GM04504 (cell line): ENCODE results near the gene MCC.

Experiments used
- DNase-seq: peaks from one replicate; pipeline ENCODE4 v3.0.0-alpha.2; 2012; ENCODE audit warnings: low read depth

Gene MCC

GRCh38 chr5:113364466-113364865 lies 123.8 kb downstream of the MCC start:
- no peak for DNase-seq

DNA sequence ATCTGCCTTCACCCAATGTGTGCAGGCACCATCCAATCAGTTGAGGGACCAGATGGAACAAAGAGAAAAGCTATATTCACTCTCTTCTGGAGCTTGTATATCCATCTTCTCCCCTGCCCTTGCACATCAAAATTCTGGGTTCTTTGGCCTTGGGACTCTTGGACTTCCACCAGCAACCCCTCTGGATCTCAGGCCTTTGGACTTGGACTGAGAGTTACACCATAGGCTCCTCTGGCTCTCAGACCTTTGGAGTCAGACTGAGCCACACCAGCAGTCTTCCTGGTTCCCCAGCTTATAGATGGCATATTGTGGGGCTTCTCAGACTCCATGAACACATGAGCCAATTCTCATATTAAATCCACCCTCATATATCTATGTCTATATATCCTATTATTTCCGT lies 126.6 kb downstream of the MCC start:
- DNase-seq: no peak

DNA sequence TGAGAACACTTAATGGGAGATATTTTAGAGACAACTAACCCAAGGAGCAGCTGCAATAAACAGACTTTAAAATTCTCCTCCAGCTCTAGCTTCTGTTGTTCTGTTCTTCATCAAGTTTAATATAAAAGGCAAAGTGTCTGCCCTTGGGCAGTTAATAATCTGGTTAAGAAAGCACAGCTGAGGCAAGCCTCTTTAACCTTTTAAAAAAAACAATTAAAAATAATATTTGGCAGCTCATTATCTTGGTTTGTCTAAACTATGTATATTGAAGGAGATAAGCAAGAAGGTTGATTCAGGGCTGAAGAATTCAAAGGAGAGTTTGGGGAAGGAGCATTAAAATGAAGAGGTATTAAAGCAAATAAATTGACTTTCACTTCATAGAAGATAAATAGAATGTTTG lies 128.8 kb downstream of the MCC start:
- DNase-seq: no peak

- DNase-seq: no peak
Measured at GRCh38 chr5:113358696-113359095, 129.6 kb downstream of the MCC start.

GRCh38 chr5:113357696-113358476 lies 130.4 kb downstream of the MCC start:
- DNase-seq: no peak

GRCh38 chr5:113356487-113356886 lies 131.8 kb downstream of the MCC start:
- no peak for DNase-seq

DNA sequence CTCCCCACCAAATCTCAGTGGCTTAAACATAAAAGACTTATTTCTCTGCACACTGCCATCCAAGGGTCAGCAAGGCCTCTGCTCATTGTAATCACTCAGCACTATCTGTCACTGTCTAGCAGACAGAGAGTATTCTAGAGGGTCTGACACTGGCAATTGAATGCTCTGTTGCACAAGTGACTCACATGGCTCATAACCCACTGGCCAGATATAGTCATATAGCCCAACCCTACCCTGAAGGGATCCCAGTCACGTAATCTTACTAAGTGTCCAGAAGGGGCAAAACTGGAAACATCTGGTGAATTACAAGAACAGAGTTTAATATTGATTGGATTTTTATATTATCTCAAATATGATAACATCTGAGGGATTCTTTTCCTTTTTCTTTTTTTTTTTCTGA lies 134.2 kb downstream of the MCC start:
- no peak for DNase-seq

DNA sequence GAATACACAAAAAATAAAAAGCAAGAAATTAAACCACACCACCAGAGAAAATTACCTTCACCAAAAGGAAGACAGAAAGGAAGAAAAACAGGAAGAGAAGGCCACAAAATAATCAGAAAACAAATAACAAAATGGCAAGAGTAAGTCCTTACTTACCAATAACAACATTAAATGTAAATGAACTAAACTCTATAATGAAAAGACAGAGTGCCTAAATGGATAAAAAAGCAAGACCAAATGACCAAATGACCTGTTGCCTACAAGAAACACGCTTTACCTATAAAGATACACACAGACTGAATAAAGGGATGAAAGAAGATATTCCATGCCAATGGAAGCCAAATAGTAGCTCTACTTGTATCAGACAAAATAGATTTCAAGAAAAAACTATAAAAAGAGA lies 140.7 kb downstream of the MCC start:
- DNase-seq: no peak

DNA sequence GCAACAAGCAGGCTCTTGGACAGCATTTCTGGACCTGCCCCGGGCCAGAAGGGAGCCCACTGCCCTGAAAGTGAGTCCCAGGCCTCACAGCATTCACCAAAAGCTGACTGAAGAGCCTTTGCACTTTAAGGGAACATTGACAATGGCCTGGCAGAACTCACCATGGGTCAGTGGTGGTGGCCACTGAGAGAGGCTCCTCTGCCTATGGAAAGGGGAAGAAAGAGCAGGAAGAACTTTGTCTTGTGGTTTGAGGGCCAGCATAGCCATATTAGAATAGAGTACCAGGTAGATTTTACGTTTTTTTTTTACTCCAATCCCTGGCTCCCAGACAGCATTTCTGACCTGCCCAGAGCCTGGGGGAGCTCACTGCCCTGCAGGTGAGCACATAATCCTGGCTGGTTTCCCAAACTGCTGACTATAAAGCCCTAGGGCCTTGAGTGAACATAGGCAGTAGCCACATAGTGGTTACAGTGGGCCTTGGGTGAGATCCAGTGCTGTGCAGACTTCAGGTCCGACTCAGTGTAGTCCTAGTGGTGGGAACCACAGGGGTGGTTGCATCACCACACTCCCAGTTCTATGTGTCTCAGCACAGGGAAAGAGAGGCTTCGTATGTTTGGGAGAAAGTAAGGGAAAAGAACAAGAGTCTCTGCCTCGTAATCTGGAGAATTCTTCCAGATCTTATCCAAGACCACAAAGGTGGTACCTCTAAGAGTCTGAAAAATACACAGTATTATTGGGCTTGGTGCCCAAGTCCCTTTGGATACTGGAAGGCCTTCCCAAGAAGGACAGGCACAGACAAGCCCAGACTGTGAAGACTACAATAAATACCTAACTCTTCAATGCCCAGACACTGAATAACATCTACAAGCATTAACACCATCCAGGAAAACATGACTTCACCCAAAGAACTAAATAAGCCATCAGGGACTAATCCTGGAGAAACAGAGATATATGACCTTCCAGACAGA lies 143.0 kb downstream of the MCC start:
- DNase-seq: no peak

GRCh38 chr5:113343343-113343742 lies 144.9 kb downstream of the MCC start:
- DNase-seq: no peak

DNA sequence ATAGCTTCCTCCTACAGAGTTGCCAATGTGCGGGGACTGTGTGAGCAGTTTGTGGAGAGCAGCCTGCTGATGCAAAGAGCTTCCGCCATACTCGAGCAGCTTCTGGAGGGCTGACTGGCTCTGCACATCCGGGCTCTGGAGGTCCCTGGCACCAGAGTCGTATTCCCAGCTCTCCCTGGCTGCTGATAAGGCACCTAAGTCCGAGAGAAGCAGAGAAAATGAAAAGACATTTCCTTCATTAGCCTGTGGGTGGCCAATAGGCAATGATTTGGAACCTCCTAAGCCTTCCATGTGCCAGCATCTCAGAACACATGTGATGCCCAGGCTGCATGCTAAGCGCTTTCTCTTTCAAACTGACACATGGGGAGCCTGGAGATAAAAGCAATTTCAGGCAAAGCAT lies 147.7 kb downstream of the MCC start:
- DNase-seq: no peak

DNA sequence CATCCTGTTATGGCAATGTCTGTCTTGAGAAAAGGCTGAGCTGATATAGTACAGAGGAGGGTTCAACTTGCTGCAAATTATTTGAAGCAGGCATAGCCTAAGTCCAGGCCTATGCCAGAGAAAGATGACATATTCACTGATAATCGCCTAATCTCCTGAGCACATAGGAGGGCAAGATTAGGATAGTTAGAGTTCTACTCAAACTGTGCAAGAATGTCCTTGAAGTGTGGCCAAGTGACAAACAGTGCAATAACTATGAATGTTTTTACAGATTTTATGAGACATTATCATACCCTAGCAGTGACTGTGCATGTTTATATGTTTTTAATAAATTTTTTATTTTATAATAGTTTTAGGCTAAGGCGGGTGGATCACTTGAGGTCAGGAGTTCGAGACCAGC lies 149.6 kb downstream of the MCC start:
- no peak for DNase-seq

DNA sequence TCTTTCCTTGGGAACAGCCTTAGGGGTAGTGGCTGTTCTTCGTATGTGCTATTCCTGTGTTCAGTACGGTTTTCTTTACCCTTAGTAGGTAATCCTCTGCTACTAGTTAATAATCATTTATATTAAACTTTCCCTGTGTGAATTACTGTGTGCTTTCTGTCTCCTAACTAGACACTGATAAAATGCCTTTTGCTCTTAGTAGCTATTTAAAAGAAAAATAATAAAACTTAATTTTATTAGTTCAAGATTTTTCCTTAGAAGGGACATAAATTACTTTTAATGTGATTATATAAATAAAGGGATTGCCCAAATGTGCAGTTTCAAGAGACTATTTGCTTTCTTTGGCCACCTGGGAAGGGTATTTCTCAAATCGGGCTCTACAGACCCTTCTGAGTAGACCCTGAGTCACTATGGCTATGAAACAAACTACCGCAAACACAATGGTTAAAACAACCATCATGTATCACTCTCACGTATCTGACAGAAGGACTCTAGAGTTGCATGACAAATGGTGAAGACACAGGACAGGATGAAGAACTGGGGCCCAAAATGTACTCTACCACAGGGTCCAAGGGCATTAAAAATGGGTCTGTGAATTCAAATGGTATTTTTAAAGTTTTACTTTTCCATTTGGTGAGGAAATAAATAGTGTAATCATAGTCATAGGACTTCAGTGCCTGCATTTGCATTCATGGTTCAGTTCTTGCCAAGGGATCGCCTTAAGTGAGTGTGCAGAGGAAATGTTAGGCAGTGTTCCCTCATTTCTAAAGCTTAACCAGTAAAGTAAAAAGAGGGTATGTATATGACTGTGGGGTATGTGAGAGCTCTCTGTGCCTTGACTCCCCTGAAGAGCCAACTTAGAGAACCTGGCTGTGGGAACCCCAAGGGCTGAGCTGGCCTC lies 150.5 kb downstream of the MCC start:
- no peak for DNase-seq

DNA sequence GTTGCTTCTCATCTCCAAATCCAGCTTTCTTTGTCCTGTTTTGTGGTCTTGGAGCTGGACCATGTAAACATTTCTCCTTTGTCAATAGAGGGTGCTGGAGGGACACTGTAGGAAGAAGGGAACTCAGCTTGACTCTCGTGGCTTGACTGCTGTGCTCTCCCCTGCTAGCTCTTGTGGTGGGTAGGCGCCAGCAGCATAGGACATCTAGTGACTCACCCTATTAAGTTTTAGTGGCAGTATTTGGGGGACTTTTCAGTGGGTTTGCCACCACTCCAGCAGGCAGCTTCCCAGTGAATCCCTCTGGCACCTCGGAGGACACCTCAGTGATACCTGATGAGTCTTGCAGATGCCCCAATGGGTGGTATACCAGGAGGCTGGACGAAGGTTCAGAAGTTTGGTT lies 151.3 kb downstream of the MCC start:
- no peak for DNase-seq

GRCh38 chr5:113333411-113333810 lies 154.8 kb downstream of the MCC start:
- no peak for DNase-seq

GRCh38 chr5:113331209-113331551 lies 157.1 kb downstream of the MCC start:
- no peak for DNase-seq

DNA sequence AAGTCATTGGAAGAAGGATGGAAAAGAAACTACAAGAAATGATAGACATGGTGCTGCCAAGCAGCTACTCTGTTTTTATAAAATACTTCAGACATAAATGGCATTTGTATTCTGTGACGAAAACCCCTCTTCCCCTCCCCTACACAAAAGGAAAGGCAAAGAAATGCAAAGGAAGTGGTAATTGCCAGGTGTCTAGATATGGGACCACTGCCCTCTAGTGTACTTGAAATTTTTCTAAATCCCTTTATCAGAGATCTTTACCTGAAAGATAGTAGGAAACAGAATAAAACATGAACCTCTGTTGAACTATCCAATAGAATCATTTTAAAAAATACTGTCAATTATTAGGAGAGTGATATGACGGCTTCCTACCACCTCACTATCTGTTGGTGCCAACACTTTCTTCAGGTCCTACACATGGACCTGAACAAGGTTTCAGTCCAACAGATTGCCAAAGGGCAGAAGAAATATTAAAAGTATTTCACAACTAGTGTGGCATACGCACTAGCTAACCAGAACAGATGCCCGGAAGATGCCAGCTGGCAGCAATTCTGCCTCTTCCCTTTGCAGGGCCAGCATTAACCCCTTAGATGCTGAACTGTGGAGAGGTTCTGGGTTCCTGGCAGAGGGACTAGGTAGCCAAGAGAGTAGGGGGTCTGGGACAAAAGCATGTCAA lies 157.6 kb downstream of the MCC start:
- DNase-seq: no peak

GRCh38 chr5:113329981-113330380 lies 158.3 kb downstream of the MCC start:
- no peak for DNase-seq

DNA sequence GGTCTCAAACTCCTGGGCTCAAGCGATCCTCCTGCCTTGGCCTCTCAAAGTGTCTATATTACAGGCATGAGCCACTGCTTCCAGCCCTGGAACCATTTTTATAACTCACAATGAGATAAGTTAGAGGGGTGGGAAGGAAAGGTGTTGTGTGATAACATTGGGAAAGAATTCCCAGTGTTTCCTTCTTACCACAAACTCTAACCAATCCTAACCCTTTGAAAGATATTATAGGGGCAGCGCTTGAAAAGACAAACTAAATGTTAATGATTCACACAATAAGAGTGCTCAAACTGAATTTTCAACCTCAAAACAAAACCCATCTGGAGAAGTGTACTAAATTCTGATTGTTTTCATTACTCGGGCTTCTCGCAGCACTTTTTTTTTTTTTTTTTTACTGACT lies 163.2 kb downstream of the MCC start:
- no peak for DNase-seq

DNA sequence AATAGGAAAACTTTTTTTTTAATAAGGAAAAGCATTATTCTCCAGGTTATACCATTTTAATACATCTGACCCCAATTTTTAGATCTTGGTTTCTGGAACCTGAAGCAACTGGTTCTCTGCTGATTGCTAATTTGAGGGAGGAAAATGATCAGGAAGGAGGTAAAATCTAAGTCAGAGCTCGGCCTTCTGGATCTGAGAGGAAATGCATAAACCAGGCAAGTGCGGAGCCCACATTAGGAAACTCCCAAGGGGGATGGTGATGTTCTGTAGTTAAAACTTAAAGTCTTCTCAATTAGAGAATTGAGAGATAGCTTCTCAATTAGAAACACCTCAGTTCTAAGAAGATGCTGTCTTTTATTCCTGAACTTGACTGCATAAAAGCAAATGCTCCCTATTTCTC lies 167.0 kb downstream of the MCC start:
- DNase-seq: no peak

DNA sequence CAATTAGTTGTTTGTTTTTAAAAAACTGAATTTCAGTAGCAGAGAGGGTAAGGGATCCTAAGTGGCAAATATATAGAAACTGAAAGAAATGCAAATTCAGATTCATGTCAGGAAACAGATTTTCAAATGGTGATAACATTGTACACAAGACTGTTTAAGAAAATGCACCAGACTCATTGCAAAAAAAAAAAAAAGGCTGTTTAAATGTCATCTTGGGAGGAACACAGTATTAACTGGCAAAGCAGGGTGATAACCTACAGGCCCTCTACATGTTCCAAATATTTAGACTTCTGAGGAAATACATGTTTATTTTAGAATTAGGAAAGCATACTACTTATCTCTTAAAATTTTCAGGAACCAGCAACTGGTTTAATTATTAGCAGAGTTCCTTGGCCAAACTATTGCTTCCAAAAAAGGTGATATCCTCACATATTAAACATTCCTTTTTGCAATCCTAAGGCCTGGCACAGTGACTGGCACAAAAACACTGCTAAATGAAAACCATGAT lies 167.9 kb downstream of the MCC start:
- DNase-seq: no peak
